Measurements from ENCODE around the gene TOX3. TPM values are rescaled to one million over a fixed set of nuclear protein-coding genes. Genes with fewer than 3 reads are reported as not detected.

The TOX3 gene
- total RNA-seq, 1 donor = not detected

DNA sequence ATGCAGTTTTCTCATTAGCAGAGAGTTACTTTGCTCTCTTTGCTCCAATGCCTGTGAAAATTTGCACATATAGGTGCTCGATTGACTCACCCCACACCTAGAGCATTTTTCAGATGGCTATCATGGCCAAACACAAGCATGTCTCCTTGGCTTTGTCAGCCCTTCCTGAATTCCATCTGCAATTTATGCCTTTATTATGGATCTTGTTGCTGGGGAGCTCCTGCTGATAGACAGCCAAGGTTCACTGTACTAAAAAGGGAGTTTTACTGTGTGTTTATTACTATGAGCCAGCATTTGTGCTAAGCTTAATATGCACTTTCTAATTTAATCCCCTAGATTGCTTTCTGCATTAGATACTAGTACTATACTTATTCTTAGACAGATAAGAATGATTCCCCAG, 93.3 kb downstream of the TOX3 start:
- H3K4me3 ChIP-seq (ENCODE audit: low read depth, low read length) = no peak overlapping the region
- no peak for DNase-seq (ENCODE audit: low read depth)
- TF ChIP-seq, protein P1, sequence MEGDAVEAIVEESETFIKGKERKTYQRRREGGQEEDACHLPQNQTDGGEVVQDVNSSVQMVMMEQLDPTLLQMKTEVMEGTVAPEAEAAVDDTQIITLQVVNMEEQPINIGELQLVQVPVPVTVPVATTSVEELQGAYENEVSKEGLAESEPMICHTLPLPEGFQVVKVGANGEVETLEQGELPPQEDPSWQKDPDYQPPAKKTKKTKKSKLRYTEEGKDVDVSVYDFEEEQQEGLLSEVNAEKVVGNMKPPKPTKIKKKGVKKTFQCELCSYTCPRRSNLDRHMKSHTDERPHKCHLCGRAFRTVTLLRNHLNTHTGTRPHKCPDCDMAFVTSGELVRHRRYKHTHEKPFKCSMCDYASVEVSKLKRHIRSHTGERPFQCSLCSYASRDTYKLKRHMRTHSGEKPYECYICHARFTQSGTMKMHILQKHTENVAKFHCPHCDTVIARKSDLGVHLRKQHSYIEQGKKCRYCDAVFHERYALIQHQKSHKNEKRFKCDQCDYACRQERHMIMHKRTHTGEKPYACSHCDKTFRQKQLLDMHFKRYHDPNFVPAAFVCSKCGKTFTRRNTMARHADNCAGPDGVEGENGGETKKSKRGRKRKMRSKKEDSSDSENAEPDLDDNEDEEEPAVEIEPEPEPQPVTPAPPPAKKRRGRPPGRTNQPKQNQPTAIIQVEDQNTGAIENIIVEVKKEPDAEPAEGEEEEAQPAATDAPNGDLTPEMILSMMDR (IDR thresholded peaks at IDR 0.05; ENCODE audit: insufficient read depth, low read depth, low read length) = no peak

DNA sequence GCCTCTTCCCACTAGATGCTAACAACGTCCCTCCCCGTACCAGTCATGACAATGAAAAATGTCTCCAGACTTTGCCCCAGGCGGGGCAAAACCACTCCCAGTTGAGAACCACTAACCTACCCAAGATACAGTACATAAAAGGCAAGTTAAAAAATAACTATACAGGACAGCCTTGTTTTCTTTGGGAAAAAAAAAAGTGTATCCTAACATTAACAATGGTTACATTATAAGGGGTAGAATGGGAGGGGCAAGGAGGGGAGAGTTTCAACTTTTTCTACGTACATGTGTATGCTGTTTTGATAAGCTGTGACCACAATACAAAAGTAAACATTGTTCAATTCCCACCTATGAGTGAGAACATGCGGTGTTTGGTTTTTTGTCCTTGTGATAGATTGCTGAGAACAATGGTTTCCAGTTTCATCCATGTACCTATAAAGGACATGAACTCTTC, 94.9 kb downstream of the TOX3 start:
- TF ChIP-seq, protein P1 (IDR thresholded peaks at IDR 0.05; ENCODE audit: insufficient read depth, low read depth, low read length) = no peak
- DNase-seq (ENCODE audit: low read depth) = no peak
- H3K4me3 ChIP-seq (ENCODE audit: low read depth, low read length) = no peak overlapping the region

DNA sequence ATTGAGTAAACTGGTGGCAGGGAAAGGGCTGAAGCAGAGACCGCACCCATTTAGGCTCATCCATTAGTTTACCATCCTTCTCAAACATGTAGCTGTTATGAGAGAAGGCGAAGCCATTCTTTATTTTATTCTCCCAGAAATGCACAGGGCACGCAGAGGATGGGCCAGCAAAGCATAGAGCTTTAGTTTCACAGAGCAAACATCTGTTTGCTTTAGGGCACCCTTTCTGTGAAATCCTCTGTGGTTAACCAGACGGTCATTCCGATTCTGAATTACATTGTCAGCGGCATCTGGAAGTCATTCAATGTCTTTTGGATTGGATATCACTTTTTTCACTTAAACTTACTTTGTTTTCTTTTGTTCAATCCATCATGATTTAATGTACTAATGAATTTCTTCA, 96.0 kb downstream of the TOX3 start:
- TF ChIP-seq, protein P1 (IDR thresholded peaks at IDR 0.05; ENCODE audit: insufficient read depth, low read depth, low read length) = no peak
- DNase-seq (ENCODE audit: low read depth) = no peak
- H3K4me3 ChIP-seq (ENCODE audit: low read depth, low read length) = no peak overlapping the region

DNA sequence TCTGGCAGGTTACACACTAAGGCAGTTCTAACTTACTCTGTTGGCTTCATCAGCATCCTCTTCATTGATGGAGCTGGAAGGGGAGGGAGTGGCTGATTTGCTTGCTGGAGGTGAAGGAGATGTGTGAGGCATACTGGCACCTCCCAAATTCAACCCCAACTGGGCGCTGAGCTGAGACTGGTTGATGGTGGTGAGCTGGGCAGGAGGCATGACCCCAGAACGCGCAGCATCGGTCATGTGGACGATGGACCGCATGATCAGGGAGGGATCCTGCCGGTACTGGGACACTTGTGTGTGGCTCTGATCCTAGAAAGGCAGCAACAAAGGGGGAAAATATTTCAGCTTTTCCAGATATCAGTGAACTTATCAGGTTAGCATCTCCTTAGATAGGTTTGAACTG, 96.7 kb downstream of the TOX3 start:
- DNase-seq (ENCODE audit: low read depth) = no peak
- TF ChIP-seq, protein P1 (IDR thresholded peaks at IDR 0.05; ENCODE audit: insufficient read depth, low read depth, low read length) = no peak
- no peak overlapping the region for H3K4me3 ChIP-seq (ENCODE audit: low read depth, low read length)

DNA sequence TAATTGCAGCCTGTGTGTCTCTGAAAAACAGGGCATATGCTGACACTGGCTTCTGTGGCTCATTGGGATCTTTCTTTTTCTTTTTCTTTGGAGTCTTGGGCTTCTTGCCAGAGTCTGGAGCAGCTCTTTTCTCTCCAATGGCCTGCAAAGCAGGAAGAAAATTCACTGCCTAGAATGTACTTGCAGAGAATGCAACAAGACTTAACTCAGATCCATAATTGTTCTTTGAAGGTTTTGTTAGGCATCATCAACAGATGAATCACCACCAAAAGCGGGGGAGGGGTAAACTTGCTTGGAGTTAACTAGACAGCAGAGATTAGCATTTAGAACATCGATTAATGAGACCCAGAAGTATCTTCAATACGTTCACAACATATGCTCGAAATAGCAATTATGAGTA, 100.9 kb downstream of the TOX3 start:
- DNase-seq (ENCODE audit: low read depth) = no peak
- TF ChIP-seq, protein P1 (IDR thresholded peaks at IDR 0.05; ENCODE audit: insufficient read depth, low read depth, low read length) = no peak
- no peak overlapping the region for H3K4me3 ChIP-seq (ENCODE audit: low read depth, low read length)

DNA sequence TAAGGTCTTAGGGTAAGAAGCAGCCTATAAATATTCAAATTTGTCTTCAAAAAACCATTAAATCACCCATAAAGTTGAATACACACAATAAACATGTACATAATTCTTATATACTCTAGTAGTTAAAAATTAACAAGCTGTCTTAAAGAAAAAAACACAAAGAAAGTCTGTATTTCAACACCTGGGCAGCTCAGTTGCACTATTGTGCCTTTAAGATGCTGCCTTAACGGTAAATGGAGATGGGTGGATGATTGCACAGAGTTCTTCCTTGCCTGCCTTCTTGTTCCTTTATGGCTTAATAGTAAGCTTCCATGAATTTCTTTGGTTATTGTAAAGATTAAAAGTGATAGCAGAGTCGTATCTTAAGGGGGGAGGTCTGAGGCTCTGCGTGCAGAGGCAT, 105.1 kb downstream of the TOX3 start:
- DNase-seq (ENCODE audit: low read depth) = no peak
- no peak overlapping the region for H3K4me3 ChIP-seq (ENCODE audit: low read depth, low read length)
- TF ChIP-seq, protein P1 (IDR thresholded peaks at IDR 0.05; ENCODE audit: insufficient read depth, low read depth, low read length) = no peak

DNA sequence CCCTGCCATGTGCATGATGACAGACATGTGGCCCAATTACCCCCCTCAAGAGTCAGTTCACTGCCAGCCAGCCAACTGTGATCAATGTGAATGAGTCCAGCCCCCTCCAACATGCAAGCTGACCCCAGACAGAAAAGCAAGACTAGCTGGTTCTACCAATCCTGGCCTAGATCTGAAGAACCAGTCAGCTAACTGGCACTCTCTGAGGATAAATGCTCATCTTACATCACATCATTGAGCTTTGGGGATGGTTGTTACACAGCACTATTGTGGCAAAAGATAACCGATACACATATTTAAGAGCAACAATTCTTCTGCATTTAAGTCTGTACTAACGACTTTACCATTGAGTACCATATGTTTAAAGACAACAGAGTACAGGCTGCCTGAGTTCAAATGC, 106.7 kb downstream of the TOX3 start:
- no peak for DNase-seq (ENCODE audit: low read depth)
- H3K4me3 ChIP-seq (ENCODE audit: low read depth, low read length) = no peak overlapping the region
- TF ChIP-seq, protein P1 (IDR thresholded peaks at IDR 0.05; ENCODE audit: insufficient read depth, low read depth, low read length) = no peak

Measured in fibroblast of villous mesenchyme (primary cell).